ENCODE measurements around the gene C1QTNF9.
"Not testable (repeated sequence)": the region's sequence is repeated elsewhere in the genome, so short reads cannot be mapped to it uniquely, and the experiment has no call there.

The C1QTNF9 gene

DNA sequence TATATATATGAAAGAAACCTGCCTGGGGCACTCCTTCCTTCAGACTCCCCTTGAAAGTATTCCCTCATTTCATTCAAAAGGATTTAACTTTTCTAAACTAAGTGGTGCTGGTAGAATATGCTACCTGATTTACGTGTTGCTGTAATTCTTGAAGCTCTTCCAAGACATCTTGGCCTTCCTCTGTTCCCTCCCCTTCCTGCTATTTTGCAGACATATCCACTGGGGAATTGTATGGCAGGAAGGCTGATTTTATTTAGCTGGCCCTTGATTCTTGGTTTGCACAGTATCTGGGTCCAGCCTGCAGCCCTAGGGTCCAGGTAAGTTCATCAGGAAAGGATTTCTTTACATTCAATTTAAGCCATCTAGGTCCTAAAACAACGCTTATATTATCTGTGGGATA, at the start of gene C1QTNF9:
TSS of gene C1QTNF9 (plus strand) at position 281 of the 400 bp plus-strand sequence. CDS start 6,424 bp downstream, outside the sequence.
- DNase-seq (ENCODE audit: low read depth in 3 of 3) = not testable (repeated sequence)

GRCh38 chr13:24261566-24261965, 47.8 kb upstream of the C1QTNF9 start:
- DNase-seq (ENCODE audit: low read depth in 3 of 3) = no peak

DNA sequence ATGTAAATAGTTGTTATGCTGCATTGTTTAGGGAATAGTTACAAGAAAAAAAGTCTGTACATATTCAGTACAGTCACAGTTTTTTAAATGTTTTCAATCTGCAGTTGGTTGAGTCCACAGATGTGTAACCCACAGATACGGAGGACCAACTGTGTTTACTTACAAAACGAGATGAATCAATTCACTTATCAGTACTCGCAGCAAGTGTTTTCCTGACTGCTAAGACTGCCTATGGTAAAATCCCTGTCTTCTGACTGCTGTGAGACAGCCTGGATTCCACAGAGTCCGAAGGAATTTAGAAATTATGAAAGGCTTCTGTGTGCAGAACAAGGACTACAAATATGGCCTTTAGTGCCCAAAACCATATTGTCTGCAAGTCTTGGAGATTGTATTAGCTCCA, 45.7 kb upstream of the C1QTNF9 start:
- no peak for DNase-seq (ENCODE audit: low read depth in 3 of 3)

DNA sequence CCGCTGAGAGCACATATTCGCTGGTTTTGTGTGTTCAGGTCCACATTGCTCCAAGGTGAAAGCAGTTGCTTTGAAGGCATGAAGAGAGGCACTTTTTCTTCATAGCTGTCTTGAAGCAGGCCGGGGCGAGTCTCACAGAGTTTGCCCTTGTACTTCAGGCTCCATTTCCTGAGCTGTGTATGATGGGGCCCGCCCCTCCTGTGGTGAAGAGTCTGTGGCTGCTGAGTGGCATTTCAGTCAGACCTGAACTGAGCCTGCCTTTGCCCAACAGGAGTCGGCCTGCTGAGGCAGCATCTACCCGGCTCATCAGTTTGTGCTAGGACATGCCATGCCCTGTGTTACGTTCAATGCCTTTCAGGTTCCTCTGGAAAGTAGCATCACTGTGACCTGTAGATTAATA, 44.4 kb upstream of the C1QTNF9 start:
- peak in 2 of 3 experiments; percentile 60 to 75 for DNase-seq (ENCODE audit: low read depth in 3 of 3)

- DNase-seq (ENCODE audit: low read depth in 3 of 3) = no peak
Observed at GRCh38 chr13:24265453-24265852, 43.9 kb upstream of the C1QTNF9 start.

DNA sequence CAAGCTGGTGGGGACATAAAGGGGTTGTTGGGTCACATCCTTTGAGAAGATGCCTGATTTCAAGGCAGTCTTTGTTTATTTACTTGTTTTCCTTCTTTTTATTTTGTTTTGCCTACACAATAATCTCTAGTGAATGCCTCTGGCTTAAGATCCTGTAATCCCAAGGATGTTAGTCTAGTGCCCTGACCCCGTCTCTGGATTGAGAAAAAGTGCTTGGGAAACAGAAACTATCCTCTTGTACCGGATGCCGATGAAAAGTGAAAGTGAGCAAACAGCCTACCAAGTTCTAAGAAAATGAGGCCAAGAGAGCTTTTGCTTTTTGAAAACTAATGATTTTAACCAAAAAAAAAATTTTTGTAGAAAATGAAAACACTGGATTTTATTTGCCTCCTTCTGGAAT, 42.1 kb upstream of the C1QTNF9 start:
- DNase-seq (ENCODE audit: low read depth in 3 of 3) = no peak

DNA sequence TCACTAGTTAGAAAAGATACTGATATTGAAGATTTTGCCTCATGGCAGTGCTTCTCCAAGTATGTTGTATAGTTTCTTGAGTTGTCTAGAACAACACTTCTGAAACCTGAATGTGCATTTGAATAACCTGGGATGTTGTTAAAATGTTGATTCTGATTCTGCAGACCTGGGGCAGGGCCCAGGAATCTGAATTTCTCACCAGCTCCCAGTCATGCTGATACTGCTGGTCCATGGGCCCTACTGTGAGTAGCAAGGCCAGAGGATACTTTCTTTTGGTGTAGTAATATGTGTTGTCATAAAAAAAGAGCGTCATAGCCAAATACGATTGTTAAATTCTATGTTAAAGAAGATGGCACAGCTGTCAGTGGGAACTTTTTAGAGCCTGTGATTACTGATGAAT, 41.6 kb upstream of the C1QTNF9 start:
- DNase-seq (ENCODE audit: low read depth in 3 of 3) = no peak

- no peak for DNase-seq (ENCODE audit: low read depth in 3 of 3)
Observed at GRCh38 chr13:24269821-24270220, 39.6 kb upstream of the C1QTNF9 start.

- DNase-seq (ENCODE audit: low read depth in 3 of 3) = peak in 1 of 3 experiments; percentile 46
Observed at GRCh38 chr13:24270639-24271141, 38.7 kb upstream of the C1QTNF9 start.

DNA sequence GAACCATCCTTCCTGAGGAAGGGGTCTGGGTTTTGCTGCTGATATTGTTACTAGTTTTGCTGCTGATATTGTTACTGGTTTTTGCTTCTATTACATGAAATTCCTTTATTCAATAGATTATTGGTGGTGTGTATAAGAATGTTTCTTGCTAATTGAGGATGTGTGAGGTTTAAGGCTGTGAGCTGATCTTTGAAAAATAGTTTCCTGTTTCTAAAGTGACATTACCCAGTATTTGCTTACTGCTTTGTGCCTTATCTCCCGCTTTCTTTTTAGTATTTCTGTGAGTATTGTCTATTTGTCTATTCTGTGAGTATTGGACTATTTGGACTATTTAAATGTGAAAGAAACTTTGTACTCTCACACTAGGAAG, 38.2 kb upstream of the C1QTNF9 start:
- DNase-seq (ENCODE audit: low read depth in 3 of 3) = no peak

- DNase-seq (ENCODE audit: low read depth in 3 of 3) = peak in 1 of 3 experiments; percentile 47
Observed at GRCh38 chr13:24271601-24272451, 37.6 kb upstream of the C1QTNF9 start.

DNA sequence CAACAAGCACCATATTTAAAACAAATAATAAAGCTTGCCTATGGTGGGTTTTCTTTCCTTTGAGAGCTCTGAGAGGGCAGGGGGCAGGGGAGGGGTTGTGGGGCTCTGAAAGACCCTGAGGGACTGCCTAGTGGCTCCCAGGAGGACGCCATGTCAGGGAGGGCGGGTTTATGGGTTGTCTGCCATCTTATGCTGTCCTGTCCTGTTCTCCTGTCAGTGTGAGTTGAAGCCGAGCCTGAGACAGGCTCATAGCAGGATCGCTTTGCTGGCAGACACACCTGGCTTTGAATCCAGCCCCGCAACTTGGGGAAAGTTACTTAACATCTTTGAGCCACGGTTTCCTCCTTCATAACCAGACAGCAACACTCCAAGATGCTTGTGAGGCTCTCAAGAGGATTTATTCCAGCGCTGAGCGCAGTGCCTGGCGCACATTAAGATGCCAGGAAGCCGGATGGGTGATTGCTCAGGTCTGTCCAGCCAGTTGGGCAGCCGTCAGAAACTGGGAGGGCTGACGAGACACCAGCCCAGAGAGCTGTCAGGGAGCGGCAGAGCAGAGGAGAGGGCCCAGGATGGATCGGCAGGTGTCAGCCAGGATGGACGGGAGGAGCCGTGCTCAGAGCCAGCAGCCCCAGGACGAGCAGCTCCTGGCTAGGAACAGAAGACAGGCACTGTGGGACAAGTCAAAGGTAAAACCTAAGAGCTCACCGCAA, 36.8 kb upstream of the C1QTNF9 start:
- no peak for DNase-seq (ENCODE audit: low read depth in 3 of 3)

DNA sequence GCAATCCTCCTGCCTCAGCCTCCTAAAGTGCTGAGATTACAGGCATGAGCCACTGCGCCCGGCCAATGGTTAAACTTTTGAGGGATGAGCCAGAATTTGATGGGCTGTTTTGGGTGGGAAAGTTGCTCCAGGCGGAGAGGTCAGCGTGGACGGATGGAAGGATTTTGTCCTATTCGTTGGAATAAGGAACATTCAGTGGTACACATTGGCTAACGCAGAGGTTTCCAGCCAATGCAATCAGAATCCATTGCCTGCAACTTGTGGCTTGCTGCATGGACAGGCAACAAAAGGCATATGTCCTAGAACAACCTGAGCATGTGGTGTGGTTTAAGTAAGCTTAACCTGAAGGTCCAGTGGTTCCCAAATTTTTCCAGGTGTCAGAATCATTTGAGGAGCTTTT, 35.5 kb upstream of the C1QTNF9 start:
- DNase-seq (ENCODE audit: low read depth in 3 of 3) = no peak

DNA sequence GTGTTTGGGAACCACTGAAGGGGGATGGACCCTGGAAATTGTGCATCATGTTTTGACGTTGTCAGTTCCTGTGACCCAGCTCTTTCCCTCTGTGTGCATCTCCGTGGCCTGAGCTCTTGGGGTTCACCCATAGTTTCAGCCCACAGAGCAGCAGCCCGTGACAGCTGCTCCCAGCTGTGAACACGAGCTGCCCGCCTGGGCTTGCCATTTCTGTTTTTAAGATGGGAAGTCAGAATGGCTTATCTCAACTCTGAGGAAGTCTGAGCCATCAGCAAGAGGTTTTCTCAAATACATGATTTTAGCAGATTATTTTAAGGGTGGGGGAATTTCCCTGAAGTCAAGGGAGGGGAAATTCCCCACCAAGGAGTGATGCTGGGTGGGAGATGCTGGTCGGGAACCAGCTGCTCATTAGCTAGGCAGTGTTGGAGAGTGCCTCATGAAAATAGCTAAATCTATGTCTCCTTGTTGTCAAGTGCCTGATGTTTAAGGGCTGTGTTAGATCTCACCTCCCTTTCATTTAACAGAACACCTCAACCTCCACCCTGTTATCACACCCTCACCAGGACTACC, 34.8 kb upstream of the C1QTNF9 start:
- peak in 2 of 3 experiments; percentile 59 to 71 for DNase-seq (ENCODE audit: low read depth in 3 of 3)

- no peak for DNase-seq (ENCODE audit: low read depth in 3 of 3)
Observed at GRCh38 chr13:24275041-24275440, 34.3 kb upstream of the C1QTNF9 start.

DNA sequence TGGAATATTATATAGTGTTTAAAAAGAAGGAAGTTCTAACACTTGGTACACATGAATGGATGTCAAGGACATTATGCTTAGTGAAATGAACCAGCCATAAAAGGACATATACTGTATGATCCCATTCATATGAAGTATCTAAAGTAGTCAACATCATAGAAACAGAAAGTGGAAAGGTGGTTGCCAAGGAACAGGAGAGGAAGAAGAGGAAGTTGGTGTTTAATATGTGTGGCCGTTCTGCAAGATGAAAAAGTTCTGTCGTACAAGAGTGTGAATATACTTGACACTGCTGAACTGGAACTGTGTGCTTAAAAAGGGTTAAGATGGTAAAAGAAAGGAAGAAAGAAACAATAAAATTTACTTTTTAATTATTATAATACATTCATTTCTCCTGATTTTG, 33.1 kb upstream of the C1QTNF9 start:
- no peak for DNase-seq (ENCODE audit: low read depth in 3 of 3)

DNA sequence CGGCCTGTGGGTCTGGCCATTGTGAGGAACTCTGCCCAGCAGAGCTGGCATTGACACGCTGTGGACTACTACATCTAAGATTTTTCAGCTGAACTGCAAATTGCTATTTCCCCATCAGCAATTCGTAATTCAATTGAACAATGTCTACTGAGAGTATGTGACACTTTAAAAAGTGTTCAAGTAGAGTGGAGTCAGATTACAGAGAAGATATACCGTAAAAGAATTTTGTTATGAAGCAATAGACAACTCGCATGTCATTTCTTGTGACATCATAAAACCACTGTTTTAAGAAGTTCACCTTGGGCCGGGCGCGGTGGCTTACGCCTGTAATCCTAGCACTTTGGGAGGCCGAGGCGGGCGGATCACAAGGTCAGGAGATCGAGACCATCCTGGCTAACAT, 32.5 kb upstream of the C1QTNF9 start:
- no peak for DNase-seq (ENCODE audit: low read depth in 3 of 3)

- DNase-seq (ENCODE audit: low read depth in 3 of 3) = no peak
Observed at GRCh38 chr13:24277761-24278160, 31.6 kb upstream of the C1QTNF9 start.

GRCh38 chr13:24279327-24280110, 29.9 kb upstream of the C1QTNF9 start:
- no peak for DNase-seq (ENCODE audit: low read depth in 3 of 3)

GRCh38 chr13:24280720-24281119, 28.7 kb upstream of the C1QTNF9 start:
- no peak for DNase-seq (ENCODE audit: low read depth in 3 of 3)

DNA sequence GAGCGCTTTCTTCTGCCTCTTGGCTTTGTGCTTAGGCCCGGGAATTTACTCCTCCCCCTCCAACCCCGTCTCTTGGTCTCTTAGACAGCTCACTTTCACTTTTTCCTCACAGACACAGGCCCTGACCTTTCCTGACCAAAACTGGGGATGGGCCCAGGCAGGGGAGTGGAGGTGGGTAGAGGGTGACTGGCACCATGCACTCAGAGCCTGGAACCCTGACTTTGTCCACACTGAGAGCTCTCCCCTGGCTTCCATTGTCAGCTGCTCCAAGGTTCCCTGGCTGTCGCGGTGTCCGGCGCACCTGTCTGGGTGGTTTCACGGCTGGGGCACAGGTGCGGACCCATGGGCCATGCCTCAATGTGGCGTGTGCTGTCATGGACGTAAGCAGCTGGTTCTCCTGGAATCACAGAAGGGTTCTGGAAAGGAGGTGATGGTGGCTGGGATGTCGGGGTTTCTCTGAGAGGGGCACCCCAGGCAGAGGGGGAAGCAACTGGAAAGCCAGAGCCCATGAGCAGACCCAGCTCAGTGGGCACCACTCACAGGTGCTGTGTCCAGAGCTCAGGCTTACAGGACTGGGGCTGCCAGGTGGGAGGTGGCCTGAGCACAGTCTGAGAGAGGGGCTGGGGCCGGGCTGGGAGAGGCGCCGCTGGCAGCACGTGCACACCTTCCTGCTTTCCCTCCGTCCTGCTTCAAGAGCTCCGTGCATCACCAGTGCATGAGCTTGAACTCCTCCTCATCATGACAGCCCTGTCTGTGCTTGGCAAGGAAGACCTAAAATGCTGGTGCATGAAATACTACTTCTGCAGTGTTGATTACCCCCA, 28.0 kb upstream of the C1QTNF9 start:
- no peak for DNase-seq (ENCODE audit: low read depth in 3 of 3)
